WTC11 (cell line): ENCODE measurements around the gene ANKRD11. TPM values are rescaled to one million over a fixed set of nuclear protein-coding genes. Genes with fewer than 3 reads are reported as not detected.
A peak's percentile ranks its signal among the peaks of the same experiment; 100 is the strongest.

Experiments
- ATAC-seq: fragments of 200-7000 bp; cut with Tn5 transposase; 2 replicates; pipeline ENCODE4 v1.10.0; 2021; ENCODE audit warnings: mild to moderate bottlenecking, moderate library complexity
- CTCF ChIA-PET: fragments of 300-600 bp; sonication (Branson Sonifier 250); formaldehyde crosslinking; loops from one replicate; lab custom pipeline; 2021; ENCODE audit warnings: antibody characterized with exemption; lab: Charles Lee
- POLR2A ChIA-PET: fragments of 350-600 bp; sonication (Branson Sonifier 250); formaldehyde crosslinking; loops from one replicate; lab custom pipeline; 2021; ENCODE audit warnings: antibody characterized with exemption; lab: Charles Lee
- DNase-seq: peaks from one replicate; pipeline ENCODE4 v3.0.0; 2021; ENCODE audit warnings: low spot score
- H3K27ac Mint-ChIP-seq: 2 replicates; pipeline ENCODE4 v1.8.0; 2021; ENCODE audit warnings: mixed read lengths
- H3K27me3 Mint-ChIP-seq: 2 replicates; pipeline ENCODE4 v1.8.0; 2021; ENCODE audit warnings: low read depth, mild to moderate bottlenecking, moderate library complexity, mixed read lengths
- H3K36me3 Mint-ChIP-seq: 2 replicates; pipeline ENCODE4 v1.8.0; 2021; ENCODE audit warnings: mixed read lengths
- H3K4me1 Mint-ChIP-seq: 2 replicates; pipeline ENCODE4 v1.8.0; 2022; ENCODE audit warnings: mixed read lengths
- H3K4me3 Mint-ChIP-seq: 2 replicates; pipeline ENCODE4 v1.8.0; 2021; ENCODE audit warnings: mild to moderate bottlenecking, moderate library complexity, mixed read lengths
- H3K9me3 Mint-ChIP-seq: 2 replicates; pipeline ENCODE4 v1.8.0; 2021; ENCODE audit warnings: mixed read lengths
- CTCF ChIP-seq: fragments of 200-600 bp; IDR thresholded peaks from 2 replicates; pipeline ENCODE4 v1.8.0; 2022; ENCODE audit warnings: antibody characterized with exemption
- E2F1 ChIP-seq: sonication (generic); formaldehyde crosslinking; IDR thresholded peaks from 2 replicates; pipeline ENCODE4 v1.8.0; 2022; ENCODE audit warnings: mild to moderate bottlenecking, missing genetic modification reagents
- E2F5 ChIP-seq: sonication (generic); formaldehyde crosslinking; IDR thresholded peaks from 2 replicates; pipeline ENCODE4 v1.8.1; 2022; ENCODE audit warnings: mild to moderate bottlenecking, moderate library complexity, missing genetic modification reagents
- HMGA2 ChIP-seq: fragments of 250-450 bp; sonication (Bioruptor Pico); IDR thresholded peaks from 2 replicates; pipeline ENCODE4 v1.4.0; 2021; ENCODE audit warnings: mild to moderate bottlenecking, moderate library complexity
- HMGXB4 ChIP-seq: sonication (generic); formaldehyde crosslinking; IDR thresholded peaks from 2 replicates; pipeline ENCODE4 v1.8.1; 2023; ENCODE audit warnings: mild to moderate bottlenecking, moderate library complexity, missing genetic modification reagents
- MYBL2 ChIP-seq: sonication (generic); formaldehyde crosslinking; IDR thresholded peaks from 2 replicates; pipeline ENCODE4 v1.8.1; 2023; ENCODE audit warnings: mild to moderate bottlenecking, moderate library complexity, missing genetic modification reagents
- OVOL2 ChIP-seq: fragments of 250-450 bp; sonication (Bioruptor Pico); IDR thresholded peaks from 2 replicates; pipeline ENCODE4 v1.9.0; 2021; ENCODE audit warnings: mild to moderate bottlenecking, borderline replicate concordance
- RELA ChIP-seq: sonication (generic); formaldehyde crosslinking; IDR thresholded peaks from 2 replicates; pipeline ENCODE4 v1.8.1; 2022; ENCODE audit warnings: missing genetic modification reagents, mild to moderate bottlenecking, borderline replicate concordance
- SP1 ChIP-seq: sonication (generic); formaldehyde crosslinking; conservative IDR thresholded peaks from 2 replicates; pipeline ENCODE4 v1.8.1; 2022; ENCODE audit warnings: missing genetic modification reagents
- TCF7 ChIP-seq: sonication (generic); formaldehyde crosslinking; IDR thresholded peaks from 2 replicates; pipeline ENCODE4 v1.8.0; 2022; ENCODE audit warnings: mild to moderate bottlenecking, low read depth, missing genetic modification reagents, moderate library complexity
- TEAD1 ChIP-seq: sonication (generic); formaldehyde crosslinking; IDR thresholded peaks from 2 replicates; pipeline ENCODE4 v1.8.0; 2022; ENCODE audit warnings: mild to moderate bottlenecking, missing genetic modification reagents
- TP53 ChIP-seq: sonication (generic); formaldehyde crosslinking; IDR thresholded peaks from 2 replicates; pipeline ENCODE4 v1.8.1; 2023; ENCODE audit warnings: mild to moderate bottlenecking, missing genetic modification reagents
- ZBTB21 ChIP-seq: sonication (generic); formaldehyde crosslinking; IDR thresholded peaks from 2 replicates; pipeline ENCODE4 v1.8.1; 2023; ENCODE audit warnings: mild to moderate bottlenecking, missing genetic modification reagents, borderline replicate concordance
- ZNF121 ChIP-seq: sonication (generic); formaldehyde crosslinking; IDR thresholded peaks from 2 replicates; pipeline ENCODE4 v1.8.0; 2023; ENCODE audit warnings: missing genetic modification reagents
- ZNF317 ChIP-seq: sonication (generic); formaldehyde crosslinking; IDR thresholded peaks from 2 replicates; pipeline ENCODE4 v1.8.1; 2023; ENCODE audit warnings: low read depth, mild to moderate bottlenecking, moderate library complexity, missing genetic modification reagents, borderline replicate concordance
- total RNA-seq: library from RNA; stranded (reverse); gene quantifications from 3 replicates; pipeline ENCODE4 v1.2.3, GENCODE V29; 2021

The ANKRD11 gene
- total RNA-seq, 1 experiment from 2014 or later = 184 TPM

- DNase-seq = no peak
- no peaks in the 10 kb centered on the region for H3K4me1 Mint-ChIP-seq
- TF ChIP-seq ZNF121 (CRISPR knock-in tag) (no peak), ZNF317 (CRISPR knock-in tag) (no peak), TCF7 (no peak), E2F1 (no peak), RELA (CRISPR knock-in tag) (no peak), HMGXB4 (CRISPR knock-in tag) (no peak)
- TF ChIP-seq, all 79 proteins: peak for 0
- ChIA-PET POLR2A (interaction anchor here (0.7 to 1.4 kb wide), 2 partner anchors 18 to 19 kb away, joined by 3 read pairs; no protein-coding TSS in a partner anchor), CTCF (interaction anchor here (1.1 to 1.8 kb wide), 3 partner anchors 23 to 25 kb away, joined by 3 to 4 read pairs (median 3); no protein-coding TSS in a partner anchor)
- no peak overlapping the region for H3K27ac Mint-ChIP-seq
- no peak overlapping the region for H3K4me3 Mint-ChIP-seq
- peaks cover 21% of the 10 kb centered on the region for H3K36me3 Mint-ChIP-seq
- H3K9me3 Mint-ChIP-seq = peaks cover 6% of the 10 kb centered on the region; the same call in 1 of the 2 replicates
- H3K27me3 Mint-ChIP-seq = no peaks in the 10 kb centered on the region
- ATAC-seq = no peak
These were observed 224.7 kb downstream of the ANKRD11 start for GRCh38 chr16:89265647-89266046.

GRCh38 chr16:89264800-89265550 is 225.4 kb downstream of the ANKRD11 start:
- Mint-ChIP-seq H3K27me3 (no peaks in the 10 kb centered on the region), H3K36me3 (peaks cover 15% of the 10 kb centered on the region), H3K4me1 (no peaks in the 10 kb centered on the region), H3K27ac (no peak overlapping the region), H3K4me3 (no peak overlapping the region), H3K9me3 (peaks cover 6% of the 10 kb centered on the region; the same call in 1 of the 2 replicates)
- ATAC-seq (peak; percentile 18; the same call in 1 of the 2 replicates), DNase-seq (no peak)
- POLR2A ChIA-PET = interaction anchor here (0.7 to 1.4 kb wide), 2 partner anchors 18 to 20 kb away, joined by 3 read pairs; no protein-coding TSS in a partner anchor
- no peak for TF ChIP-seq CTCF
- no peak for TF ChIP-seq HMGA2 (CRISPR knock-in tag)
- no peak for TF ChIP-seq ZBTB21
- no peak for TF ChIP-seq SP1
- no peak for TF ChIP-seq TEAD1 (CRISPR knock-in tag)
- no peak for TF ChIP-seq MYBL2 (CRISPR knock-in tag)
- no peak for TF ChIP-seq E2F5 (CRISPR knock-in tag)
- TF ChIP-seq OVOL2 (CRISPR knock-in tag) = no peak
- TF ChIP-seq TP53 (CRISPR knock-in tag) = no peak
- CTCF ChIA-PET = interaction anchor here (0.7 to 1.8 kb wide), 6 partner anchors 24 to 527 kb away, joined by 3 to 4 read pairs (median 3); no protein-coding TSS in a partner anchor
